Stimulated activated CD4-positive, alpha-beta T cell treated with anti-CD3 and anti-CD28 coated beads, Interleukin-1b, Interleukin-23, amount 100 ng/mL, for 1 hour (primary cell): ENCODE data around the gene FBXO28.

Experiments used
- DNase-seq, 2 donors: peaks; one replicate each; pipeline ENCODE4 v3.0.0-alpha.2; 2020; ENCODE audit warnings: low read depth in 2 of 2

The FBXO28 gene

DNA sequence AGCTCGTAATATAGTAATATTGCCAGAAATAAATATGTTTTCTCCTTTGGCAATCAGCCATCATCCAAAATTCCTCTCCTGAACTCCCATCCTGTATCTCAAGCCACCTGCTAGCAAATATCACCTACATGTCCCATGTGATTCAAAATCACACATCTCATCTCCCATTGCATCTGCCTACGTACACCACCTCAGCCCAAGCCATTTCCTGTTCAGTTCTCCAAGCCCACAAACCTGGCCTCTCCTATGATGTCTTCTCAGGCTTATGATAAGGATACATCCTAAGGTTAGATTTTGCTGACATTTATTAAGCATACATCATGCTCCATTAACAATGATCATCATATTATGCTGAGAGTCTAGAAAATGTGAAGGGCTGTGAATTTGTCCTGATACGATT lies 37.2 kb downstream of the FBXO28 start:
- DNase-seq = no peak

DNA sequence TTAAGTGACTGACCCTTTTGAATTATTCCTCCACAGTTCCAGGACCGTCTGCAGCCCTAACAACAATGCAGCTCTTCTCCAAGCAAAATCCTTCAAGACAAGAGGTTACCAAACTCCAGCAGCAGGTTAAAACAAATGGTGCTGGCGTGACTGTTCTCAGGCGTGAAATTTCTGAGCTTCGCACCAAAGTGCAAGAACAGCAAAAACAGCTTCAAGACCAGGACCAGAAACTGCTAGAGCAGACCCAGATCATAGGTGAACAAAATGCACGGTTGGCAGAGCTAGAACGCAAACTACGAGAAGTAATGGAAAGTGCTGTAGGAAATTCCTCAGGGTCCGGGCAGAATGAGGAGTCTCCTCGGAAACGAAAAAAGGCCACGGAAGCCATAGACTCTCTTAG lies 43.4 kb downstream of the FBXO28 start:
- no peak for DNase-seq

DNA sequence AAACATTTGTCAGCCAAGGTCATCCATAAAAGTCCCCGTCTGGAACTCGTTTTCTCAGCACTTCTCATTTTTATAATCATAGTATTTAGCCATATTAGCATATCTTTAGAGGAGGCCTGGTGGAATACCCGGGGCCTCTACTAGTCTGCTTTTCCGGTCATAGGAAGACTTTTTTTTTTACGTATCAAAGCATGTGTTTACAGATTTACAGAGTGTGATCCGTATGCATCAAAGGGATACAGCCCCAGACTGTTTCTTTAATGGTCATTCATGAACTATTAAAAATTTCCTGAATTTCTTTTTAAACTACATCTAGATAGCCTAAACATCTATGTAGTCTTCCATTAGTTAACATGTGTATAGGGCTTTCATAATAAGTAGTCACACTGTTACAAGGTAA lies 45.6 kb downstream of the FBXO28 start:
- no peak for DNase-seq

DNA sequence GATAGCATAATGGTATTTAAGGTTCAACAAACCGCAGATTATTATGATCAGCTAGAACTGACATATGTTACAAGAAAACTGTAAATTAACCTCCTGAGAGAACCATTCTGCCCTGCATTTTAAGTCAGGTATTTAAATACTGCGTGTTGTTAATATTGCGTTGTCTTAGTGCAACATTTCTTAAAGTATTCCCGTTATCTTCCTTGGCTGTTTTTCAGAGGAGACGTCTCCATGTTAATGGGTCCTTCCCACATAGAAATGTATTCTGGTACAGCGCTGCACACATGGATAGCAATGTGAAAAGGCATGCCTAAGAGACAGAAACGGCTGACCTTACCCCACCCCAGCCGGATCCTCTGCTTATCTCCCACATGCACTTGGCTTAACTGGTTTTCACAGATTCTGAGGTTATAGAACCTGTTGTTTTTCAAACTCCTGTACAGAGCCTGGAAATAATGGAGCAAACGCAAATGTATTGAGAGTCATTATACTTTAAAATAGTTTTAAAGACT lies 46.3 kb downstream of the FBXO28 start:
- no peak for DNase-seq

DNA sequence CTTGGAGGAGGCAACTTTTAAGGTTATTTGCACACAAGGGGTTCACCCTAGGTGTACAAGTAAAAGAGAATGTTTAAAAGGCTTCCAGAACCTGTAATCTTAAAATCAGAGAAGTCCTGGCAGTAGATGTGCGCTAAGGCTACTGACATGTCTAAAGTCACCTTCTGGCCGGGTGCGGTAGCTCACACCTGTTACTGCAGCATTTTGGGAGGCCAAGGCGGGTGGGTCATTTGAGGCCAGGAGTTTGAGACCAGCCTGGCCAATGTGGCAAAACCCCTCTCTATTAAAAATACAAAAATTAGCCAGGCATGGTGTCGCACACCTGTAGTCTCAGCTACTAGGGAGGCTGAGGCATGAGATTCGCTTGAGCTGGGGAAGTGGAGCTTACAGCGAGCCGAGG lies 48.9 kb downstream of the FBXO28 start:
- no peak for DNase-seq

DNA sequence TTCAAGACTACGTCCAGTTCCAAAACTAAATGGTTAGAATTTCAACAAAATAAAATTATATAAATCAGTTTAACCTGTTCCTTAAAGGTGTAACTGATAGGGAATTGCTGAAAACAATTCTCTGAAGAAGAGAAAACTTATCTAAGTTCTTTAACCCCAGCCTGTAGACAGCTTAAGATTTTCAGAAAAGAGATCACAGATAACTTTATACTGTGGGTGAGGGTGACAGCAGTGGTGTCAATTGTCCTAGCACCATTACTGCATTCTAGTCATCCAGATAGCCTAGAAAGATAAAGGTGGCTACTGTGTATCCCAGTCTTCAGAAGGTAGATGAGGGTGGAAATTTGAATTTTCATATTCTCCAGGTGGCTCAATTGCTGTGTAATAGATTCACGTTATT lies 49.4 kb downstream of the FBXO28 start:
- DNase-seq = no peak

GRCh38 chr1:224168859-224169380 lies 55.0 kb downstream of the FBXO28 start:
- no peak for DNase-seq

DNA sequence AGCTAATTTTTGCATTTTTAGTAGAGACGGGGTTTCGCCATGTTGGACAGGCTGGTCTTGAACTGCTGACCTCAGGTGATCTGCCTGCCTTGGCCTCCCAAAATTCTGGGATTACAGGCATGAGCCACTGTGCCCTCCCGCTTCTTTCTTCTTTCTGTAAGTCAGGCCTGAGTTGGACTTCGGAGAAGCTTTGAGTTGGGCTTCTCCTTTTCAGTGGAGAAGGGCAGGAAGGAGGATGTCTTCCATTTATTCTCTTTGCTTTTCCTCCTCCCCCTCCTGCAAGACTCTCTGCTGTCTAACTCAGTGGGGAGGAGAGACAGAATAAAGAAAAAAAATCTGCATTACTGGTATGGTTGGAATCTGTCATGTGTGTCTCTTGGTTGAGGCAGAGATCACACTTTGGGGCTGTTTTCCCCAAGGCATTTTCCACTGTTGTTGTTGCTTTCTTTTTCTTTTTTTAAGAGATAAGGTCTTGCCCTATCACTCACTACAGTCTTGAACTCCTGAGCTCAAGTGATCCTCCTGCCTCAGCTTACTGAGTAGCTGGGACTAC lies 55.9 kb downstream of the FBXO28 start:
- no peak for DNase-seq

- DNase-seq = no peak
Measured at GRCh38 chr1:224170343-224170742, 56.4 kb downstream of the FBXO28 start.

GRCh38 chr1:224170748-224171478 lies 57.0 kb downstream of the FBXO28 start:
- no peak for DNase-seq

DNA sequence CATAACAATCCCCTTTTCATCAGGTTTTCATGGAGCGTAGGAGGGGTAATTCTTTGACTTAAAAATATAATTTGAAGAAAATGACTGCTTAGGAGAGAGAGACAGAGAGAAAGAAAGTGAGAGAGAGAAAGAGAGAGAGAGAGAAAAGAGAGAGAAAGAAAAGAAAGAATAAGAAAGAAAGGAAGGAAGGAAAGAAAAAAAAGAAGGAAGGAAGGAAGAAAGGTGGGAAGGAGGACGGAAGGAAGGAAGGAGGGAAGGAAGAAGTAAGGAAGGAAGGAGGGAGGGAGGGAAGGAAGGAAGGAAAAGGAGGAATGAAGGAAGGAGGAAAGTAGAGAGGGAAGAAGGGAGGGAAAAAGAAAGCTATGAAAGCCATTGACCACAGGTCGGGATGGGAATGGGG lies 58.3 kb downstream of the FBXO28 start:
- DNase-seq = no peak

DNA sequence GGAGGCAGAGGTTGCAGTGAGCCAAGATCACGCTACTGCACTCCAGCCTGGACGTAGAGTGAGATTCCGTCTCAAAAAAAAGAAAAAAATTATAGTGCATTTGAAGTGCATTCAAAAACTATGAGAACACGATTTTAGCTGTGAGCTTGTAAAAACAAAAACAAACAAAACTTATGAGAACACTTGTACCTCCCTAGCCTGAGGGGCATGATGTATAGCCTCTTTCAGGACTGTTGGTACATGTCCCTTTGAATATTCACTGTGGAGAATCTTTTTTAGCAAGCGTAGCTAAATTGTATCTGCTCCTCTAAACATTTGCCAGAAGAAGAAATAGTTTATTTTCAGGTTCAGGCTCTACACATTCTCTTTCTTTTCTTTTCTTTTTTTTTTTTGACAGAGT lies 59.6 kb downstream of the FBXO28 start:
- DNase-seq = no peak

DNA sequence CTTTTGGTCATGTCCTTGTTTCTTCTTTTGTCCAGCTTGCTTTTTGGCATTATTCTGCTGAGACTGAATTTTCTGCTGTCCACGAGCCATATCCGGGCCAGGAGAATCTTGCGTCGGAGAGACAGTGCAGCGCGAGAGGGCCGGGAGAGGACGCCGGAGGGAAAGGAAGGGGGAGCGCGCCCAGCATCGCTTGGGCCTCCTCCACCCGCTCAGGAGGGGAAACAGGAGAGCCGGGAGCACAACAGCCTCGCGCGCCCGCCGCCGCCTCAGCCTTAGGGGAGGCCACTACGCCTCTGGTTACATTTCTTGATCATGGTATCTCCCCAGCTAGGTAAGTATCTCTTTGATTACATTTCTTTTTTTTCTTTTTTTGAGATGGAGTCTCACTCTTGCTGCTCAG lies 61.7 kb downstream of the FBXO28 start:
- no peak for DNase-seq

- no peak for DNase-seq
Measured at GRCh38 chr1:224177356-224177999, 63.6 kb downstream of the FBXO28 start.

- no peak for DNase-seq
Measured at GRCh38 chr1:224178894-224179293, 65.0 kb downstream of the FBXO28 start.

GRCh38 chr1:224180783-224181452 lies 67.0 kb downstream of the FBXO28 start:
- DNase-seq = no peak

- no peak for DNase-seq
Measured at GRCh38 chr1:224181453-224181810, 67.5 kb downstream of the FBXO28 start.

- DNase-seq = no peak
Measured at GRCh38 chr1:224182057-224182865, 68.3 kb downstream of the FBXO28 start.

GRCh38 chr1:224182866-224183590 lies 69.1 kb downstream of the FBXO28 start, which contains the start of gene DEGS1:
DEGS1 (plus strand) TSS chr1:224183240; CDS start chr1:224183337, 97 bp downstream.
- peak; percentile 53 to 55 for DNase-seq

- peak in 1 of 2 donors; percentile 24 for DNase-seq
Measured at GRCh38 chr1:224183591-224184312, 69.8 kb downstream of the FBXO28 start.
